Measurements from ENCODE around the gene PAIP2. TPM values are rescaled to one million over a fixed set of nuclear protein-coding genes. Genes with fewer than 3 reads are reported as not detected.

The PAIP2 gene
- total and polyA plus RNA-seq, 5 donors = 125 to 183 (median 156) TPM

DNA sequence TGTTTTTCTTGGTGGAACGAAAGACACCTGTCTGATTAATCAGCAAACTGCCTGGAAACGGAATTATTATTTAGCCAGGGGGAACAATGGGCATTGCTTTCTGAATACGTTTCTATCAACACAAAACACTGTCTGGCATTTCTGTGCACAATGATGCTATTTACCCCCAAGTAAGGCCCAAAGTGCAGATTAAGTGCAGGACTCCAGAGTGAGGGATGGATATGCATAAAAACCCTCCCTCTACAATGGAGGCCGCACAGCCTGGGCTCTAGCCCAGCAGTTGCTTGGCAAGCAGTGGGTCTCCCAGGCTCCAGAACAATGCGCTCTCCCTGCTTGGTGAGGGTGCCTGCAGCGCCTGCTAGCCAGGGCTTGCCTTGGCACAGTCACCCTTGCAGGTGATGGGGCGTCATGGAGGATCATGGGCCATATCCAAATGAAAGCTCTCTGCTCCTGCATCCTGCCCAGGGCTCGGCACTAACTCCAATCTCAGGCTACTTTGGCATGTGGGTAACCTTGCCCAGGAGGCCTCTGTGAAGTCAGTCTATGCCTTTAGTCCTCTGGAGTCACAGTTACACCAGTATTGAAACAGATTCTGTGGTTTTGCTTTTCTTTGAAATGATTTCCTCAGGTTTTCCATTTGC is 73.7 kb downstream of the PAIP2 start:
- Histone ChIP-seq H3K27me3 (ENCODE audit: control insufficient read depth, insufficient read depth) (no peaks in the 10 kb centered on the region), H3K9me3 (ENCODE audit: control insufficient read depth, low read length) (no peaks in the 10 kb centered on the region), H3K4me3 (ENCODE audit: low read length) (no peak overlapping the region), H3K4me1 (ENCODE audit: control insufficient read depth, insufficient read depth, low read length) (peaks cover 12% of the 10 kb centered on the region), H3K27ac (ENCODE audit: low read length) (peak overlapping the region; percentile 73)
- DNase-seq (peak in 2 of 3 donors; percentile 71 to 80), ATAC-seq (peak; percentile 45 to 57)
- intact Hi-C loops (cut with DNase I) = loop anchor here in 1 of 4 donors (2.0 to 10.0 kb wide), 2 partner anchors 23 to 349 kb away; no protein-coding TSS in a partner anchor
- 41% methylated on average over 8 of the region's 8 CpGs for WGBS

DNA sequence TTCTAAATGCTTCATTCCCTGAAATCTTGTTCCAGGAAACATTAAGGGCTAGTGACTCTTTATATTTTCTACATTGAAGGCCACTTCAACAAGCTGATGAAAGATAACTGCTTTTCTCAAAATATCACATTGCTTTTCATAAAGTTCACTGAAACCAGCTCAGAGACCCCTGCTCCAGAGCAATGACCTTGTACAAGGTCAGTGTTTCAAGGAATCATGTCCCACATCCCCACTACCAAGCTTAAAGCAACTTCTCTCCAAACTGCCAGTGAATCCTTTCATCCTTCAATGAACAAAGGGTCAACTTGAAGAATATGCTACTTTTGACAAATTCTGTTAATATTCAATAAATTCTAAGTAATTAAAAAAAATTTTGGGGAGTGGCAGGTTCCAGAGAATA is 74.2 kb downstream of the PAIP2 start:
- Histone ChIP-seq H3K4me3 (ENCODE audit: low read length) (no peak overlapping the region), H3K4me1 (ENCODE audit: control insufficient read depth, insufficient read depth, low read length) (peaks cover 12% of the 10 kb centered on the region), H3K27ac (ENCODE audit: low read length) (peak overlapping the region; percentile 84), H3K9me3 (ENCODE audit: control insufficient read depth, low read length) (no peaks in the 10 kb centered on the region), H3K27me3 (ENCODE audit: control insufficient read depth, insufficient read depth) (no peaks in the 10 kb centered on the region)
- intact Hi-C loops (cut with DNase I) = loop anchor here in 1 of 4 donors (2.0 to 10.0 kb wide), 2 partner anchors 23 to 349 kb away; no protein-coding TSS in a partner anchor
- ATAC-seq (no peak), DNase-seq (no peak)

DNA sequence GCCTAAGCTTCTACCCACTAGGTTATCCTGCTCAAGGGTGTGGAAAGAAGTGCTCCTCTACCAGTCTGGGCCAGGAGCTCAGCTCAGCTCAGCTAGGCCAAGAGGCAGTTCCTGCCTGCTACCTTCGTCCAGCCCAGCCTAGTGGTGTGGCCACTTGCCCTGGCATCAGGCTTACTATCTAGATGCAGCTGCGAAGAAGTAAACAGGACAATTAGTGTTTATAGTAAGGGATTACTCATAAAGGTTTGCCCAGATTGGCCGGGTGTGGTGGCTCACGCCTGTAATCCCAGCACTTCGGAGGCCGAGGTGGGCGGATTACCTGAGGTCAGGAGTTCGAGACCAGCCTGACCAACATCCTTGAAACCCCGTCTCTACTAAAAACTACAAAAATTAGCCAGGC is 75.0 kb downstream of the PAIP2 start:
- 73% methylated on average over 9 of the region's 9 CpGs for WGBS
- Histone ChIP-seq H3K27me3 (ENCODE audit: control insufficient read depth, insufficient read depth) (no peaks in the 10 kb centered on the region), H3K4me3 (ENCODE audit: low read length) (no peak overlapping the region), H3K4me1 (ENCODE audit: control insufficient read depth, insufficient read depth, low read length) (peaks cover 12% of the 10 kb centered on the region), H3K27ac (ENCODE audit: low read length) (peak overlapping the region; percentile 64), H3K9me3 (ENCODE audit: control insufficient read depth, low read length) (no peaks in the 10 kb centered on the region)
- intact Hi-C loops (cut with DNase I) = loop anchor here in 1 of 4 donors (10.0 kb wide), 1 partner anchor 348 kb away; no protein-coding TSS in a partner anchor
- no peak for DNase-seq
- peak; percentile 3 to 8 for ATAC-seq

DNA sequence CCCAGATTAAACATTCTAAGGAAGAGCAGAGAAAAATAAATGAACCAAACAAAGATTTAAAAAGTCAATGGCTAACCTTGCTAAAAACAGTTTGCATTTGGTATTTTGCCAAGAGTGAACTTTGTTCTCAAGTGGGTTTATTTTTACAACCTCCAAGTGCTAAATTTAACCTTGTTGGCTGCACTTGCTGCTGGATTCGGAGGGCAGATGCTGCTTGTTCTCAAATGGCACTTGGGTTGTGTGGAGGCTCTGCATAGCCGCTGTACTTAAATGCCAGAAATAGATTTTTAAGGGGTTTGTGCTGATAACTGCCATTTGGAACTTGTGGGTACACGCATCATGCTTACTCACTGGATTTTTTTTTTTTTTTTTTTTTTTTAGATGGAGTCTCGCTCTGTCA is 75.6 kb downstream of the PAIP2 start:
- no peak overlapping the region for H3K27ac ChIP-seq (ENCODE audit: low read length)
- ATAC-seq (peak; percentile 63 to 66), DNase-seq (peak in 2 of 3 donors; percentile 44 to 69)
- 44% methylated on average over 4 of the region's 4 CpGs for WGBS
- H3K4me3 ChIP-seq (ENCODE audit: low read length) = no peak overlapping the region
- peaks cover 12% of the 10 kb centered on the region for H3K4me1 ChIP-seq (ENCODE audit: control insufficient read depth, insufficient read depth, low read length)
- intact Hi-C loops (cut with DNase I) = loop anchor here in 1 of 4 donors (10.0 kb wide), 1 partner anchor 348 kb away; no protein-coding TSS in a partner anchor
- no peaks in the 10 kb centered on the region for H3K27me3 ChIP-seq (ENCODE audit: control insufficient read depth, insufficient read depth)
- H3K9me3 ChIP-seq (ENCODE audit: control insufficient read depth, low read length) = no peaks in the 10 kb centered on the region

DNA sequence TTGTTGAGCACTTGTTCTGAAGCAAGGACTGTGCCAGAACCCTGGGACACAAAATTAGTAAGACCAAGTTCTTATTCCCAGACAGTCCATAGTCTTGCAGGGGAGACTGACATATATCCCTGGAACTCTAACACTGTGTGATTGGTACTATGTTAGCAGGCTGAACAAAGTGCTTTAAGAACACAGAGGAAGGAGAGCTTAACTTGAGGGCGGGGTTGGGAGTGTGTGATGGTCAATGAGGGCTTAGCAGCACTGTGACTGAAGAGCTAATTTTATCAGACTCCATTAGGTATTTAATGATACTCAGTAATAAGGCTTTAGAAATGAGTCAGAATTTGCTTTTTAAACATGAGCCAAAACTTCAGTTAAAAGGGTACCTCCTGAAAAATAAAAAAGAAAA is 77.1 kb downstream of the PAIP2 start:
- WGBS = 69% methylated on average over 1 of the region's 1 CpG
- intact Hi-C loops (cut with DNase I) = loop anchor here in 1 of 4 donors (10.0 kb wide), 1 partner anchor 346 kb away; no protein-coding TSS in a partner anchor
- Histone ChIP-seq H3K9me3 (ENCODE audit: control insufficient read depth, low read length) (no peaks in the 10 kb centered on the region), H3K27me3 (ENCODE audit: control insufficient read depth, insufficient read depth) (no peaks in the 10 kb centered on the region), H3K4me3 (ENCODE audit: low read length) (no peak overlapping the region), H3K27ac (ENCODE audit: low read length) (peak overlapping the region; percentile 90), H3K4me1 (ENCODE audit: control insufficient read depth, insufficient read depth, low read length) (peaks cover 12% of the 10 kb centered on the region)
- peak; percentile 55 to 64 for ATAC-seq
- DNase-seq = no peak

Other genes starting within 250 kb of the PAIP2 start
- gene SIL1, start 143.5 kb upstream of the PAIP2 start, total RNA-seq = 10 to 100 TPM; 43.4 to 51.6 (median 43.7) TPM
- gene SIL1, start 143.5 kb upstream of the PAIP2 start, polyA plus RNA-seq = 44.4 TPM
- 100 to 1,000 TPM; 144 to 162 (median 147) TPM for gene MATR3, start 48.1 kb upstream of the PAIP2 start, total RNA-seq
- 151 TPM for gene MATR3, start 48.1 kb upstream of the PAIP2 start, polyA plus RNA-seq
- gene SLC23A1, start 41.4 kb downstream of the PAIP2 start, total RNA-seq = not detected
- 0.18 TPM for gene SLC23A1, start 41.4 kb downstream of the PAIP2 start, polyA plus RNA-seq
- gene MZB1, start 48.1 kb downstream of the PAIP2 start, total RNA-seq = 1 to 10 TPM in 2 of 4 donors, under 1 TPM in 2; 0.70 to 1.8 (median 1.1) TPM
- 0.38 TPM for gene MZB1, start 48.1 kb downstream of the PAIP2 start, polyA plus RNA-seq
- 10 to 100 TPM; 24.8 to 38.5 (median 33.0) TPM for gene PROB1, start 53.2 kb downstream of the PAIP2 start, total RNA-seq
- 22.2 TPM for gene PROB1, start 53.2 kb downstream of the PAIP2 start, polyA plus RNA-seq
- 10 to 100 TPM in 3 of 4 donors, 1 to 10 TPM in 1; 9.8 to 25.4 (median 14.4) TPM for gene SPATA24, start 62.2 kb downstream of the PAIP2 start, total RNA-seq
- gene SPATA24, start 62.2 kb downstream of the PAIP2 start, polyA plus RNA-seq = 34.6 TPM
- 10 to 100 TPM; 14.0 to 24.9 (median 15.2) TPM for gene DNAJC18, start 97.7 kb downstream of the PAIP2 start, total RNA-seq
- gene DNAJC18, start 97.7 kb downstream of the PAIP2 start, polyA plus RNA-seq = 5.6 TPM
- gene ECSCR, start 120.9 kb downstream of the PAIP2 start, total RNA-seq = 10 to 100 TPM; 19.9 to 38.3 (median 21.2) TPM
- gene ECSCR, start 120.9 kb downstream of the PAIP2 start, polyA plus RNA-seq = 25.3 TPM
- not detected for gene SMIM33, start 129.2 kb downstream of the PAIP2 start, total RNA-seq
- gene SMIM33, start 129.2 kb downstream of the PAIP2 start, polyA plus RNA-seq = not detected
- gene STING1, start 140.9 kb downstream of the PAIP2 start, total RNA-seq = 100 to 1,000 TPM in 1 of 4 donors, 10 to 100 TPM in 3; 79.7 to 125 (median 93.8) TPM
- gene STING1, start 140.9 kb downstream of the PAIP2 start, polyA plus RNA-seq = 47.9 TPM
- 100 to 1,000 TPM; 112 to 138 (median 120) TPM for gene UBE2D2, start 219.5 kb downstream of the PAIP2 start, total RNA-seq
- 111 TPM for gene UBE2D2, start 219.5 kb downstream of the PAIP2 start, polyA plus RNA-seq